Fibroblast of lung (primary cell): Measurements from ENCODE around the gene CHD1L. TPM values are rescaled to one million over a fixed set of nuclear protein-coding genes. Genes with fewer than 3 reads are reported as not detected.
"Not testable (repeated sequence)": the region's sequence is repeated elsewhere in the genome, so short reads cannot be mapped to it uniquely, and the experiment has no call there.

Experiments
- DNase-seq, 2 donors: peaks; one replicate each; pipeline versions ENCODE4 v3.0.0 to v3.0.0-alpha.2; 2010; ENCODE audit warnings: low read depth in 2 of 2
- H2AFZ ChIP-seq: 2 replicates; pipeline ENCODE4 v1.5.1; 2012; ENCODE audit warnings: low read length, control low read depth, inconsistent platforms
- H3K27ac ChIP-seq: 2 replicates; pipeline ENCODE4 v1.5.1; 2011; ENCODE audit warnings: low read length, control low read depth; ENCODE audit not compliant: insufficient read depth
- H3K27me3 ChIP-seq: 2 replicates; pipeline ENCODE4 v1.5.1; 2011; ENCODE audit warnings: mild to moderate bottlenecking, low read length; ENCODE audit not compliant: control insufficient read depth, insufficient read depth
- H3K36me3 ChIP-seq: 2 replicates; pipeline ENCODE4 v1.5.1; 2011; ENCODE audit warnings: low read length; ENCODE audit not compliant: control insufficient read depth, insufficient read depth
- H3K4me1 ChIP-seq: 2 replicates; pipeline ENCODE4 v1.5.1; 2011; ENCODE audit warnings: low read length; ENCODE audit not compliant: control insufficient read depth, insufficient read depth; ENCODE audit errors: extremely low read depth
- H3K4me2 ChIP-seq: 2 replicates; pipeline ENCODE4 v1.5.1; 2011; ENCODE audit warnings: low read length, control low read depth; ENCODE audit not compliant: insufficient read depth; ENCODE audit errors: extremely low read depth
- H3K4me3 ChIP-seq, 4 experiments: fragments of 200-600 bp in 1 of 4; sonication (generic) in 1 of 4; replicated peaks in 1 of 4; 2 replicates each; pipeline ENCODE4 v1.5.1; 2011 to 2016; ENCODE audit warnings: low read length in 4 of 4, low read depth in 3 of 4, mild to moderate bottlenecking in 3 of 4, control low read depth in 2 of 4, inconsistent platforms in 1 of 4, mixed read lengths in 1 of 4; ENCODE audit not compliant: insufficient read depth in 1 of 4; ENCODE audit errors: control extremely low read depth in 1 of 4
- H3K79me2 ChIP-seq: 2 replicates; pipeline ENCODE4 v1.5.1; 2012; ENCODE audit warnings: mild to moderate bottlenecking, low read length, inconsistent platforms; ENCODE audit not compliant: control insufficient read depth, insufficient read depth
- H3K9ac ChIP-seq: 2 replicates; pipeline ENCODE4 v1.5.1; 2011; ENCODE audit warnings: mild to moderate bottlenecking, low read length, control low read depth; ENCODE audit not compliant: insufficient read depth
- H3K9me3 ChIP-seq: 2 replicates; pipeline ENCODE4 v1.5.1; 2012; ENCODE audit warnings: low read depth, low read length; ENCODE audit not compliant: control insufficient read depth, insufficient read depth
- H4K20me1 ChIP-seq: 2 replicates; pipeline ENCODE4 v1.5.1; 2011; ENCODE audit warnings: low read length; ENCODE audit not compliant: control insufficient read depth, insufficient read depth; ENCODE audit errors: extremely low read depth
- CTCF ChIP-seq, 2 donors: IDR thresholded peaks in 1 of 2; conservative IDR thresholded peaks in 1 of 2; 1 replicate in 1 of 2; 2 replicates in 1 of 2; pipeline ENCODE4 v1.5.1; 2011 to 2012; ENCODE audit warnings: low read length in 2 of 2, control low read depth in 1 of 2, inconsistent platforms in 1 of 2, low read depth in 1 of 2, mild to moderate bottlenecking in 1 of 2
- EZH2 ChIP-seq: IDR thresholded peaks from 2 replicates; pipeline ENCODE4 v1.5.1; 2012; ENCODE audit warnings: low read length, control low read depth, mild to moderate bottlenecking; ENCODE audit errors: missing control alignments
- polyA minus RNA-seq: library from RNA; depleted of rRNA, polyadenylated mRNA; stranded (reverse); fragments of >200 nt; gene quantifications from 2 replicates; pipeline ENCODE4 v1.2.3, GENCODE V29; 2011; ENCODE audit warnings: low replicate concordance
- polyA plus RNA-seq, 2 donors: library from polyadenylated mRNA; depleted of rRNA in 1 of 2; stranded (reverse) in 1 of 2; unstranded in 1 of 2; fragments of >200 nt; gene quantifications; 2 replicates each; pipeline ENCODE4 v1.2.1, GENCODE V29; 2011 to 2012; ENCODE audit warnings: missing spikeins in 1 of 2
- total RNA-seq: library from RNA; depleted of rRNA; stranded (reverse); fragments of >200 nt; gene quantifications from 2 replicates; pipeline ENCODE4 v1.2.1, GENCODE V29; 2014

CHD1L gene
- total RNA-seq (36.0 and 44.2 TPM in 2 replicates), polyA plus RNA-seq (34.4 and 35.5 TPM in 2 replicates), polyA minus RNA-seq (3.7 and 6.4 TPM in 2 replicates)
- 26.7 and 28.8 TPM in 2 replicates for polyA plus RNA-seq (2012)

- Histone ChIP-seq H3K9ac (peak within 1 kb of the TSS; percentile 89), H3K4me3 (peak within 1 kb of the TSS; percentile 73 to 95 (median 90)), H4K20me1 (no peaks in the 10 kb centered on the region), H3K4me1 (peaks cover 5% of the 10 kb centered on the region), H3K27me3 (no peaks in the 10 kb centered on the region), H3K79me2 (peaks cover 40% of the 10 kb centered on the region), H2AFZ (peak within 1 kb of the TSS; percentile 91), H3K27ac (peak within 1 kb of the TSS; percentile 92), H3K9me3 (no peaks in the 10 kb centered on the region), H3K36me3 (no peaks in the 10 kb centered on the region), H3K4me2 (peak within 1 kb of the TSS; percentile 94)
- DNase-seq: peak; percentile 95 to 96
- TF ChIP-seq CTCF (conservative IDR thresholded peaks at IDR 0.05 in 1 of 2, IDR thresholded peaks at IDR 0.05 in 1 of 2; ENCODE audit: low read depth in 1 of 2, low read length in 2 of 2) (peak; percentile 71 to 84), EZH2 (no peak)
These were observed at the start of gene CHD1L for GRCh38 chr1:147242449-147243227. CHD1L (plus strand) TSS chr1:147242684; CDS start chr1:147242704, 20 bp downstream.

GRCh38 chr1:147197324-147197723, 45.2 kb upstream of the CHD1L start:
- H3K27me3 ChIP-seq, H3K27ac ChIP-seq, H3K4me1 ChIP-seq, H3K36me3 ChIP-seq, H2AFZ ChIP-seq, H3K9ac ChIP-seq, H3K4me2 ChIP-seq, DNase-seq, H4K20me1 ChIP-seq, H3K9me3 ChIP-seq, H3K4me3 ChIP-seq, H3K79me2 ChIP-seq: not testable (repeated sequence)

GRCh38 chr1:147201276-147201675, 41.2 kb upstream of the CHD1L start:
- TF ChIP-seq CTCF (conservative IDR thresholded peaks at IDR 0.05 in 1 of 2, IDR thresholded peaks at IDR 0.05 in 1 of 2; ENCODE audit: low read depth in 1 of 2, low read length in 2 of 2) (no peak), EZH2 (no peak)
- peak overlapping the region; percentile 52 for H3K4me2 ChIP-seq

More at GRCh38 chr1:147201276-147201675, 41.2 kb upstream of the CHD1L start:
- Histone ChIP-seq H3K4me1 (peaks cover 3% of the 10 kb centered on the region), H3K27me3 (no peaks in the 10 kb centered on the region), H3K9me3 (no peaks in the 10 kb centered on the region), H3K9ac (no peak overlapping the region), H4K20me1 (no peaks in the 10 kb centered on the region), H3K4me3 (peak overlapping the region in 1 of 4 experiments; percentile 7), H3K79me2 (no peaks in the 10 kb centered on the region), H2AFZ (peak overlapping the region; percentile 45), H3K27ac (no peak overlapping the region), H3K36me3 (no peaks in the 10 kb centered on the region)
- DNase-seq: peak in 1 of 2 donors; percentile 20
